SK-N-SH (cell line): ENCODE measurements around the gene SSRP1.

Experiments
- EP300 ChIP-seq, 2 experiments: IDR thresholded peaks; 2 replicates each; pipeline versions ENCODE4 v1.4.0 to v1.6.1; 2012; ENCODE audit warnings: borderline replicate concordance in 1 of 2, low read depth in 1 of 2, low read length in 1 of 2
- RAD21 ChIP-seq: IDR thresholded peaks from 2 replicates; pipeline ENCODE4 v1.6.1; 2012; ENCODE audit warnings: mild to moderate bottlenecking, low read length
- RXRA ChIP-seq: IDR thresholded peaks from 2 replicates; pipeline ENCODE4 v1.4.0; 2012; ENCODE audit warnings: low read depth, mild to moderate bottlenecking, borderline replicate concordance
- SMC3 ChIP-seq: IDR thresholded peaks from 2 replicates; pipeline ENCODE4 v1.6.1; 2012; ENCODE audit warnings: low read depth, low read length, improper control_type of control experiment
- TEAD4 ChIP-seq: IDR thresholded peaks from 2 replicates; pipeline ENCODE4 v1.4.0; 2012; ENCODE audit warnings: mild to moderate bottlenecking, borderline replicate concordance; ENCODE audit not compliant: insufficient read depth
- TF ChIP-seq, protein P1 (sequence below): IDR thresholded peaks from 2 replicates; pipeline ENCODE4 v1.6.1; 2012; ENCODE audit warnings: mild to moderate bottlenecking, low read depth, low read length, moderate library complexity
- TF ChIP-seq, protein P2 (sequence below): fragments of 150-350 bp; IDR thresholded peaks from 2 replicates; pipeline ENCODE4 v1.6.1; 2016; ENCODE audit warnings: mild to moderate bottlenecking, low read depth, low read length
- TF ChIP-seq, protein P3 (sequence below): IDR thresholded peaks from 2 replicates; pipeline ENCODE4 v1.4.0; 2012; ENCODE audit warnings: low read depth, borderline replicate concordance

DNA sequence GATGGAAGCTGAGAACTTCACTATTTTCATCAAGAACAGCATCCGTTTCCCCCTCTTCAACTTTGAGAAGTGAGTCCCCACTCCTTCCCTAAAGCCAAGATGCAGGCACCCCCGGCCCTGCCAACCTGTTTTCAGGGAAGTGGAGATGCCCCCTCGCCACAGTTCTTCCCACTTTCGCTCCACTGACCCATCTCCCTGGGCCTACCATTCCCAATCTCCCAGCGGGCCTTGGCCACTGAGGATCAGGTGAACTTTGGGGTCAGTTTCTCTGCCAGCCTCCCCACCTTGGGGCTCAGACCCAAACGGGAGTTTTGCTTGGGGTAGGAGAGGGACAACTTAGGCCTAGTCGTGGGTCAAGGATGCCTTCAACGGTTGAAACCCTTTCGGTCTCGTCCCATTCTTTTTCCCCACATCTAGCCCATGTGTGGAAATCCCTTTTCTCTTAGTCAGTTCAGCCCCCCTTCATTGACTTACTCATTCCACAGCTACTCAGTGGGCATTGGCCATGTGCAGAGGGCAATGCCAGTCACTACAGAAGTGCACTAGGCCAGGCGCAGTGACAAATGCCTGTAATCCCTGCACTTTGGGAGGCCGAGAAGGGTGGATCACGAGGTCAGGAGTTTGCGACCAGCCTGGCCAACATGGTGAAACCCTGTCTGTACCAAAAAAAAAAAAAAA is 13.1 kb upstream of the SSRP1 start:
- TF ChIP-seq SMC3 = no peak
- TF ChIP-seq, protein P1, sequence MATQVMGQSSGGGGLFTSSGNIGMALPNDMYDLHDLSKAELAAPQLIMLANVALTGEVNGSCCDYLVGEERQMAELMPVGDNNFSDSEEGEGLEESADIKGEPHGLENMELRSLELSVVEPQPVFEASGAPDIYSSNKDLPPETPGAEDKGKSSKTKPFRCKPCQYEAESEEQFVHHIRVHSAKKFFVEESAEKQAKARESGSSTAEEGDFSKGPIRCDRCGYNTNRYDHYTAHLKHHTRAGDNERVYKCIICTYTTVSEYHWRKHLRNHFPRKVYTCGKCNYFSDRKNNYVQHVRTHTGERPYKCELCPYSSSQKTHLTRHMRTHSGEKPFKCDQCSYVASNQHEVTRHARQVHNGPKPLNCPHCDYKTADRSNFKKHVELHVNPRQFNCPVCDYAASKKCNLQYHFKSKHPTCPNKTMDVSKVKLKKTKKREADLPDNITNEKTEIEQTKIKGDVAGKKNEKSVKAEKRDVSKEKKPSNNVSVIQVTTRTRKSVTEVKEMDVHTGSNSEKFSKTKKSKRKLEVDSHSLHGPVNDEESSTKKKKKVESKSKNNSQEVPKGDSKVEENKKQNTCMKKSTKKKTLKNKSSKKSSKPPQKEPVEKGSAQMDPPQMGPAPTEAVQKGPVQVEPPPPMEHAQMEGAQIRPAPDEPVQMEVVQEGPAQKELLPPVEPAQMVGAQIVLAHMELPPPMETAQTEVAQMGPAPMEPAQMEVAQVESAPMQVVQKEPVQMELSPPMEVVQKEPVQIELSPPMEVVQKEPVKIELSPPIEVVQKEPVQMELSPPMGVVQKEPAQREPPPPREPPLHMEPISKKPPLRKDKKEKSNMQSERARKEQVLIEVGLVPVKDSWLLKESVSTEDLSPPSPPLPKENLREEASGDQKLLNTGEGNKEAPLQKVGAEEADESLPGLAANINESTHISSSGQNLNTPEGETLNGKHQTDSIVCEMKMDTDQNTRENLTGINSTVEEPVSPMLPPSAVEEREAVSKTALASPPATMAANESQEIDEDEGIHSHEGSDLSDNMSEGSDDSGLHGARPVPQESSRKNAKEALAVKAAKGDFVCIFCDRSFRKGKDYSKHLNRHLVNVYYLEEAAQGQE = no peak
- TF ChIP-seq RXRA = no peak
- no peak for TF ChIP-seq TEAD4
- TF ChIP-seq RAD21 = no peak
- TF ChIP-seq, protein P2, sequence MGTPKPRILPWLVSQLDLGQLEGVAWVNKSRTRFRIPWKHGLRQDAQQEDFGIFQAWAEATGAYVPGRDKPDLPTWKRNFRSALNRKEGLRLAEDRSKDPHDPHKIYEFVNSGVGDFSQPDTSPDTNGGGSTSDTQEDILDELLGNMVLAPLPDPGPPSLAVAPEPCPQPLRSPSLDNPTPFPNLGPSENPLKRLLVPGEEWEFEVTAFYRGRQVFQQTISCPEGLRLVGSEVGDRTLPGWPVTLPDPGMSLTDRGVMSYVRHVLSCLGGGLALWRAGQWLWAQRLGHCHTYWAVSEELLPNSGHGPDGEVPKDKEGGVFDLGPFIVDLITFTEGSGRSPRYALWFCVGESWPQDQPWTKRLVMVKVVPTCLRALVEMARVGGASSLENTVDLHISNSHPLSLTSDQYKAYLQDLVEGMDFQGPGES = no peak
- TF ChIP-seq, protein P3, sequence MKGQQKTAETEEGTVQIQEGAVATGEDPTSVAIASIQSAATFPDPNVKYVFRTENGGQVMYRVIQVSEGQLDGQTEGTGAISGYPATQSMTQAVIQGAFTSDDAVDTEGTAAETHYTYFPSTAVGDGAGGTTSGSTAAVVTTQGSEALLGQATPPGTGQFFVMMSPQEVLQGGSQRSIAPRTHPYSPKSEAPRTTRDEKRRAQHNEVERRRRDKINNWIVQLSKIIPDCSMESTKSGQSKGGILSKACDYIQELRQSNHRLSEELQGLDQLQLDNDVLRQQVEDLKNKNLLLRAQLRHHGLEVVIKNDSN = no peak
- no peak for TF ChIP-seq EP300 (IDR thresholded peaks at IDR 0.05; ENCODE audit: borderline replicate concordance in 1 of 2, low read depth in 1 of 2, low read length in 1 of 2)
